Stomach smooth muscle (tissue), 2 donors: ENCODE measurements around the gene CHST9.
A peak's percentile ranks its signal among the peaks of the same experiment; 100 is the strongest.

Experiments
- H3K27ac ChIP-seq: one replicate; pipeline ENCODE4 v1.7.0; 2013; ENCODE audit warnings: mild to moderate bottlenecking, low read length, inconsistent platforms
- H3K27me3 ChIP-seq, 2 donors: one replicate each; pipeline ENCODE4 v1.7.0; 2013; ENCODE audit warnings: low read length in 2 of 2; ENCODE audit not compliant: insufficient read depth in 2 of 2, control insufficient read depth in 1 of 2
- H3K36me3 ChIP-seq, 2 donors: one replicate each; pipeline ENCODE4 v1.7.0; 2013; ENCODE audit warnings: low read length in 2 of 2; ENCODE audit not compliant: control insufficient read depth in 2 of 2, insufficient read depth in 2 of 2
- H3K4me1 ChIP-seq: one replicate; pipeline ENCODE4 v1.7.0; 2013; ENCODE audit warnings: low read length; ENCODE audit not compliant: control insufficient read depth, insufficient read depth
- H3K4me3 ChIP-seq, 2 donors: one replicate each; pipeline ENCODE4 v1.7.0; 2013; ENCODE audit warnings: low read length in 2 of 2
- H3K9ac ChIP-seq, 2 donors: one replicate each; pipeline ENCODE4 v1.7.0; 2013; ENCODE audit warnings: low read length in 2 of 2, mild to moderate bottlenecking in 1 of 2
- H3K9me3 ChIP-seq, 2 donors: one replicate each; pipeline ENCODE4 v1.7.0; 2013; ENCODE audit warnings: low read length in 2 of 2; ENCODE audit not compliant: control insufficient read depth in 2 of 2
- donor health status: healthy.
- donor health status: Pancreatic carcinoma.

Gene CHST9

GRCh38 chr18:26868968-26869586 is 316.0 kb downstream of the CHST9 start:
- H3K36me3 ChIP-seq: no peaks in the 10 kb centered on the region
- peaks cover 2% of the 10 kb centered on the region for H3K4me1 ChIP-seq
- no peaks in the 10 kb centered on the region for H3K9me3 ChIP-seq
- H3K9ac ChIP-seq: no peak overlapping the region
- no peak overlapping the region for H3K27ac ChIP-seq
- H3K27me3 ChIP-seq: peaks cover 0 to 11% of the 10 kb centered on the region in 2 donors
- H3K4me3 ChIP-seq: no peak overlapping the region

DNA sequence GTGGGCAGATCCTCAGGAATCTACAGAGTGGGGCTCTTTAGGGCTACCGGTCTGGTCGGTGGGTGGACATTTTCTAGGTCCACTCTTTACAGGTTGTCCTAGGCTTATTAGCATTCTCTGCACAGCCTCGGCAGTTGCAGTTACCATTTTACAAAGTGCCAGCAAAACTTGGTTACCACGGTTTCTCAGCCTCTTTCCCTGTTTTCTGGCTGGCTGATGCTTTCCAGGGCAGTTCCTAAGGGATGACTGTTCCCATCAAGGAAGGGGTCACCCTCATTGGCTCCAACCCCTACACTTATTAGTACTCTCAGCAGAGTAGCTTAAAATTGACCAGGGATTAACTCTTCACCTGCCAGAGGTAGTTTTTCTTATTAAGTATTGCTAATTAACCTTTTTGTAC is 317.6 kb downstream of the CHST9 start:
- H3K36me3 ChIP-seq: no peaks in the 10 kb centered on the region
- no peak overlapping the region for H3K4me3 ChIP-seq
- H3K27me3 ChIP-seq: peaks cover 5 to 15% of the 10 kb centered on the region in 2 donors
- no peaks in the 10 kb centered on the region for H3K9me3 ChIP-seq
- peaks cover 9% of the 10 kb centered on the region for H3K4me1 ChIP-seq
- no peak overlapping the region for H3K27ac ChIP-seq
- H3K9ac ChIP-seq: no peak overlapping the region

GRCh38 chr18:26865557-26865956 is 319.6 kb downstream of the CHST9 start, which contains the start of gene AQP4:
Gene AQP4 (minus strand): TSS chr18:26865707. CDS start chr18:26865689, 18 bp downstream.
- H3K36me3 ChIP-seq: no peaks in the 10 kb centered on the region
- H3K9me3 ChIP-seq: no peaks in the 10 kb centered on the region
- H3K4me1 ChIP-seq: peaks cover 9% of the 10 kb centered on the region
- peaks cover 5 to 12% of the 10 kb centered on the region in 2 donors for H3K27me3 ChIP-seq
- no peak within 1 kb of the TSS for H3K27ac ChIP-seq
- no peak within 1 kb of the TSS for H3K9ac ChIP-seq
- H3K4me3 ChIP-seq: no peak within 1 kb of the TSS

DNA sequence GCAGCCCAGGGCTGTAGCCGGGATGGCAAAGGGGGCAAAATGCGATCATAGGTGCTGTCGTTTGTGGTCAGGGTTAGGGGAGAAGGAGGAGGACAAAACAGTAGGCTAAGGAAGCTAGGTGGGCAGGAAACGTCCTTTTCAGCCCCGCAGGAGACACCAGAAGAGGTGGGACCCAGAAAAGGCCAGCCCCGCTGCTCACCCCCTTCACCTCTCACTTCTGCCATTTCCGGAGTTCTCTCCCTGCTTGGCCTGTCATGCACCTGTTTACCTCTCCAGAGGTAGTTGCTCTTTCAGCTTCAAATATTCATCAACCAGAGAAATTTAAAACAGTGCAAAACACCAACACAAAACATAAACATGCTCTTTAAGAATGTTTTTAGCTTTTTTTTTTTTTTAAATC is 320.4 kb downstream of the CHST9 start:
- Histone ChIP-seq H3K9ac (no peak overlapping the region), H3K9me3 (no peaks in the 10 kb centered on the region), H3K4me3 (no peak overlapping the region), H3K27me3 (peaks cover 5 to 12% of the 10 kb centered on the region in 2 donors), H3K4me1 (peaks cover 9% of the 10 kb centered on the region), H3K36me3 (no peaks in the 10 kb centered on the region), H3K27ac (no peak overlapping the region)

DNA sequence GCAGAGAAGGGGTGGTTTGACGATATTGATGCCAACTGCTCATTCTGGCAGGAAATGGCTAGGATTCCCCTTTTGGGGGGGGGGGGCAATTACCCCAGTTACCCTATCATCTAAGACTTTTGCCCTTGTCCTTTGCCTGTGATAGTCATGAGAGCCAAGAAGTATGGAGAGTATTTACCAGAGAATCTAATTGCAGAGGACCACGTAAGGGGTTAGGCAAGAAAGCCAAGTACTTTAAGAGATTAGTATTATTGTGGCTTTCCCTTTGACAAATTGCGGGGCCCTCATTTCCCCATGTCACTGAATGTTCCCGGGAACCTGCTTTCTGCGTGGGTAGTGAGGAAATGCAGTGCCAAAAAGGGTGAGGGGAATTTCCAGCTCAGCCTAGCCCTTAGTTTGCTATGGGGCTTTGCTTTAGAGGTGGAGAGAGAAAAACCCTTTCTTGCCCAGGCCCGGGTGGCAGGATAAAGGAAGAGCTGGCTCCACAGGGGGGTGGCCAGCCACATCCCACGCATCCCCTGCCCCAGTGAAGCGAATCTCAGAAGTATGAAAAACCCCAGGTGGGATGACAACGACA is 321.1 kb downstream of the CHST9 start:
- H3K27ac ChIP-seq: no peak overlapping the region
- H3K27me3 ChIP-seq: peaks cover 5 to 12% of the 10 kb centered on the region in 2 donors
- peaks cover 9% of the 10 kb centered on the region for H3K4me1 ChIP-seq
- no peaks in the 10 kb centered on the region for H3K9me3 ChIP-seq
- H3K36me3 ChIP-seq: no peaks in the 10 kb centered on the region
- no peak overlapping the region for H3K4me3 ChIP-seq
- H3K9ac ChIP-seq: no peak overlapping the region

GRCh38 chr18:26863122-26863879 is 321.8 kb downstream of the CHST9 start:
- H3K36me3 ChIP-seq: no peaks in the 10 kb centered on the region
- peaks cover 5 to 12% of the 10 kb centered on the region in 2 donors for H3K27me3 ChIP-seq
- no peak overlapping the region for H3K9ac ChIP-seq
- peaks cover 9% of the 10 kb centered on the region for H3K4me1 ChIP-seq
- no peaks in the 10 kb centered on the region for H3K9me3 ChIP-seq
- no peak overlapping the region for H3K27ac ChIP-seq
- peak overlapping the region; percentile 20 to 61 for H3K4me3 ChIP-seq

- Histone ChIP-seq H3K9me3 (no peaks in the 10 kb centered on the region), H3K4me3 (no peak overlapping the region), H3K27ac (no peak overlapping the region), H3K27me3 (peaks cover 5 to 12% of the 10 kb centered on the region in 2 donors), H3K4me1 (peaks cover 9% of the 10 kb centered on the region), H3K9ac (no peak overlapping the region), H3K36me3 (no peaks in the 10 kb centered on the region)
Measured at GRCh38 chr18:26862084-26862483, 323.0 kb downstream of the CHST9 start.
